HCT116 (cell line): ENCODE measurements around the gene GCNT2. TPM values are rescaled to one million over a fixed set of nuclear protein-coding genes. Genes with fewer than 3 reads are reported as not detected.

Source experiments
- ATAC-seq: fragments of 200-7000 bp; cut with Tn5 transposase; 2 replicates; pipeline ENCODE4 v1.9.1; 2020; ENCODE audit warnings: mild to moderate bottlenecking, moderate library complexity
- BruUV-seq: library from RNA; stranded (reverse); fragments of 400-500 nt; replicated peaks from 2 replicates; lab custom pipeline; 2021; lab: Mats Ljungman, UMichigan
- CTCF ChIA-PET: fragments of 300-600 bp; sonication (Branson Sonifier 250); formaldehyde crosslinking; loops from one replicate; lab custom pipeline; 2021; ENCODE audit warnings: antibody characterized with exemption; lab: Charles Lee
- POLR2A ChIA-PET: fragments of 300-600, 350-600 bp; sonication (Branson Sonifier 250); formaldehyde crosslinking; loops from one replicate; lab custom pipeline; 2021; ENCODE audit warnings: antibody characterized with exemption; lab: Charles Lee
- RAD21 ChIA-PET, 2 experiments: fragments of 300-600 bp; sonication (Branson Sonifier 250); formaldehyde crosslinking; loops; one replicate each; lab custom pipeline; 2023; ENCODE audit warnings: low total read pairs in 2 of 2; ENCODE audit not compliant: uncharacterized antibody in 2 of 2, unreplicated experiment in 2 of 2, low non-redundant PET in 1 of 2; lab: Charles Lee
- DNase-seq: peaks from one replicate; pipeline ENCODE4 v3.0.0-alpha.2; 2010; ENCODE audit warnings: low read depth, low spot score
- H2AFZ ChIP-seq: fragments of 200-600 bp; shearing (Covaris generic), sonication (generic); 2 replicates; pipeline ENCODE4 v1.6.1; 2017; ENCODE audit warnings: low read depth, mixed run types, mixed read lengths, antibody characterized with exemption, low read length; ENCODE audit not compliant: poor library complexity, severe bottlenecking
- H3K27ac ChIP-seq: 2 replicates; pipeline ENCODE4 v1.5.1; 2012; ENCODE audit warnings: low read depth, low read length
- H3K27me3 ChIP-seq: fragments of 200-600 bp; sonication (generic); 2 replicates; pipeline ENCODE4 v1.6.1; 2016; ENCODE audit warnings: mixed run types, low read length, mixed read lengths; ENCODE audit not compliant: insufficient read depth
- H3K36me3 ChIP-seq, 2 experiments: fragments of 200-500 bp in 1 of 2; fragments of 200-600 bp in 1 of 2; sonication (Bioruptor generic) in 1 of 2; sonication (generic) in 1 of 2; 2 replicates each; pipeline versions ENCODE4 v1.5.1 to v1.6.1; 2014 to 2016; ENCODE audit warnings: low read length in 2 of 2, inconsistent platforms in 1 of 2, mixed read lengths in 1 of 2, mixed run types in 1 of 2; ENCODE audit not compliant: insufficient read depth in 2 of 2, control insufficient read depth in 1 of 2
- H3K4me1 ChIP-seq, 2 experiments: fragments of 200-600 bp in 1 of 2; sonication (generic) in 1 of 2; 2 replicates each; pipeline versions ENCODE4 v1.5.1 to v1.6.1; 2012 to 2017; ENCODE audit warnings: low read length in 2 of 2, inconsistent platforms in 1 of 2, mild to moderate bottlenecking in 1 of 2, mixed read lengths in 1 of 2, mixed run types in 1 of 2, moderate library complexity in 1 of 2; ENCODE audit not compliant: insufficient read depth in 2 of 2, control insufficient read depth in 1 of 2
- H3K4me2 ChIP-seq: fragments of 200-600 bp; sonication (generic); 2 replicates; pipeline ENCODE4 v1.6.1; 2017; ENCODE audit warnings: mixed run types, low read length, mixed read lengths
- H3K4me3 ChIP-seq, 2 experiments: fragments of 200-600 bp in 1 of 2; sonication (generic) in 1 of 2; replicated peaks in 1 of 2; 2 replicates each; pipeline ENCODE4 v1.5.1; 2011 to 2016; ENCODE audit warnings: low read length in 2 of 2, control low read depth in 1 of 2, low read depth in 1 of 2, mild to moderate bottlenecking in 1 of 2, mixed read lengths in 1 of 2, mixed run types in 1 of 2
- H3K79me2 ChIP-seq: fragments of 200-600 bp; sonication (generic); 2 replicates; pipeline ENCODE4 v1.6.1; 2017; ENCODE audit warnings: mild to moderate bottlenecking, mixed run types, low read length, moderate library complexity, mixed read lengths; ENCODE audit not compliant: insufficient read depth
- H3K9ac ChIP-seq: fragments of 200-600 bp; sonication (generic); 2 replicates; pipeline ENCODE4 v1.6.1; 2016; ENCODE audit warnings: low read length, mixed read lengths
- H3K9me2 ChIP-seq: fragments of 200-600 bp; sonication (generic), shearing (Covaris generic); 2 replicates; pipeline ENCODE4 v1.6.1; 2017; ENCODE audit warnings: mixed run types, mild to moderate bottlenecking, moderate library complexity; ENCODE audit not compliant: insufficient read depth
- H3K9me3 ChIP-seq, 2 experiments: fragments of 200-500 bp in 1 of 2; fragments of 200-600 bp in 1 of 2; sonication (Bioruptor generic) in 1 of 2; sonication (generic) in 1 of 2; 2 replicates each; pipeline ENCODE4 v1.6.1; 2014 to 2017; ENCODE audit warnings: low read length in 2 of 2, mixed read lengths in 2 of 2, inconsistent platforms in 1 of 2, low read depth in 1 of 2, mild to moderate bottlenecking in 1 of 2, mixed run types in 1 of 2, moderate library complexity in 1 of 2; ENCODE audit not compliant: control insufficient read depth in 1 of 2, insufficient read depth in 1 of 2
- H4K20me1 ChIP-seq: fragments of 200-600 bp; sonication (generic), shearing (Covaris generic); 2 replicates; pipeline ENCODE4 v1.6.1; 2017; ENCODE audit warnings: mixed run types, mild to moderate bottlenecking, moderate library complexity; ENCODE audit not compliant: insufficient read depth
- ELF1 ChIP-seq: IDR thresholded peaks from 2 replicates; pipeline ENCODE4 v1.6.1; 2012; ENCODE audit warnings: low read depth, borderline replicate concordance
- MAX ChIP-seq: IDR thresholded peaks from 2 replicates; pipeline ENCODE4 v1.6.1; 2012
- POLR2A ChIP-seq: IDR thresholded peaks from 2 replicates; pipeline ENCODE4 v1.7.0; 2011; ENCODE audit warnings: borderline replicate concordance; ENCODE audit not compliant: insufficient read depth, insufficient read length; ENCODE audit errors: extremely low read depth
- POLR2AphosphoS5 ChIP-seq: IDR thresholded peaks from 2 replicates; pipeline ENCODE4 v1.6.1; 2011; ENCODE audit warnings: mild to moderate bottlenecking, low read depth, low read length, moderate library complexity
- RAD21 ChIP-seq: IDR thresholded peaks from 2 replicates; pipeline ENCODE4 v1.6.1; 2012; ENCODE audit warnings: low read depth, mild to moderate bottlenecking
- REST ChIP-seq: IDR thresholded peaks from 2 replicates; pipeline ENCODE4 v1.6.1; 2012; ENCODE audit warnings: low read depth
- SIN3A ChIP-seq: IDR thresholded peaks from 2 replicates; pipeline ENCODE4 v1.6.1; 2012; ENCODE audit warnings: low read depth
- SRF ChIP-seq: IDR thresholded peaks from 2 replicates; pipeline ENCODE4 v1.6.1; 2012; ENCODE audit warnings: low read depth
- TCF7L2 ChIP-seq: IDR thresholded peaks from 2 replicates; pipeline ENCODE4 v1.7.0; 2011; ENCODE audit warnings: borderline replicate concordance, inconsistent platforms; ENCODE audit not compliant: insufficient read depth, insufficient read length; ENCODE audit errors: extremely low read depth
- YY1 ChIP-seq: IDR thresholded peaks from 2 replicates; pipeline ENCODE4 v1.6.1; 2011; ENCODE audit warnings: low read length, low read depth, moderate library complexity, mild to moderate bottlenecking; ENCODE audit not compliant: insufficient replicate concordance; ENCODE audit errors: extremely low read depth
- ZBTB33 ChIP-seq: IDR thresholded peaks from 2 replicates; pipeline ENCODE4 v1.6.1; 2011; ENCODE audit warnings: mild to moderate bottlenecking, low read length, moderate library complexity; ENCODE audit not compliant: insufficient replicate concordance; ENCODE audit errors: extremely low read depth
- ZFX ChIP-seq: fragments of 450-650 bp; IDR thresholded peaks from 2 replicates; pipeline ENCODE4 v1.6.1; 2017
- ZNF274 ChIP-seq: fragments of 200-500 bp; sonication (Bioruptor generic); IDR thresholded peaks from 2 replicates; pipeline ENCODE4 v1.6.1; 2014; ENCODE audit warnings: mild to moderate bottlenecking, low read depth, low read length, inconsistent platforms
- intact Hi-C: fragments of 100-400 bp; cut with micrococcal nuclease; formaldehyde crosslinking; loops from 2 replicates; pipeline ENCODE4 v1.10.0; 2022
- total RNA-seq: library from RNA; stranded (reverse); gene quantifications from one replicate; pipeline ENCODE4 v1.2.1, GENCODE V29; 2021; ENCODE audit not compliant: unreplicated experiment

GCNT2 gene
- total RNA-seq, 1 experiment from 2014 or later, result 0.74 TPM

GRCh38 chr6:10595731-10596664 is 74.8 kb downstream of the GCNT2 start:
- intact Hi-C loops, result no loop called here
- RAD21 ChIA-PET, result no interaction called here
- Histone ChIP-seq H3K9me3 (no peaks in the 10 kb centered on the region), H3K4me1 (peaks cover 0 to 4% of the 10 kb centered on the region in 2 experiments; a peak in 1 of 4 replicates), H3K36me3 (no peaks in the 10 kb centered on the region), H3K9me2 (no peaks in the 10 kb centered on the region), H4K20me1 (no peaks in the 10 kb centered on the region), H3K9ac (no peak overlapping the region), H3K4me3 (no peak overlapping the region), H3K4me2 (no peak overlapping the region), H2AFZ (no peak overlapping the region), H3K27me3 (no peaks in the 10 kb centered on the region), H3K79me2 (no peaks in the 10 kb centered on the region), H3K27ac (no peak overlapping the region)
- DNase-seq (no peak), ATAC-seq (no peak)
- no peak for TF ChIP-seq SIN3A
- TF ChIP-seq ZFX, result no peak
- TF ChIP-seq ZBTB33, result no peak
- TF ChIP-seq YY1, result no peak
- TF ChIP-seq ELF1, result no peak
- CTCF ChIA-PET, result no interaction called here
- no TSS peak for BruUV-seq
- POLR2A ChIA-PET, result no interaction called here

- no peak overlapping the region for H3K4me3 ChIP-seq
- no peak overlapping the region for H3K4me2 ChIP-seq
- no peak overlapping the region for H2AFZ ChIP-seq
- H3K27me3 ChIP-seq, result no peaks in the 10 kb centered on the region
- no peaks in the 10 kb centered on the region for H3K79me2 ChIP-seq
- H3K9me3 ChIP-seq, result no peaks in the 10 kb centered on the region
- ATAC-seq, result no peak
- ChIA-PET POLR2A (no interaction called here), CTCF (no interaction called here), RAD21 (no interaction called here)
- no peaks in the 10 kb centered on the region for H4K20me1 ChIP-seq
- H3K36me3 ChIP-seq, result no peaks in the 10 kb centered on the region
- peaks cover 0 to 4% of the 10 kb centered on the region in 2 experiments; a peak in 1 of 4 replicates for H3K4me1 ChIP-seq
- H3K9ac ChIP-seq, result no peak overlapping the region
- intact Hi-C loops, result no loop called here
- no peak overlapping the region for H3K27ac ChIP-seq
- H3K9me2 ChIP-seq, result no peaks in the 10 kb centered on the region
- BruUV-seq, result no TSS peak
- DNase-seq, result no peak
- TF ChIP-seq REST, result no peak
- TF ChIP-seq RAD21, result no peak
- TF ChIP-seq POLR2A, result no peak
- TF ChIP-seq SIN3A, result no peak
- no peak for TF ChIP-seq TCF7L2
- TF ChIP-seq ZNF274, result no peak
- no peak for TF ChIP-seq POLR2AphosphoS5
- no peak for TF ChIP-seq SRF
- no peak for TF ChIP-seq ZFX
- no peak for TF ChIP-seq MAX
Observed at GRCh38 chr6:10597499-10598001, 76.4 kb downstream of the GCNT2 start.
